Activated naive CD4-positive, alpha-beta T cell treated with anti-CD3 and anti-CD28 coated beads, Interleukin-2, amount 50 U/mL, for 24 hours (primary cell): ENCODE measurements around the gene CACNA1A.

Experiments used
- H3K27ac Mint-ChIP-seq: one replicate; pipeline ENCODE4 v1.8.0; 2021; ENCODE audit warnings: mild to moderate bottlenecking, mixed read lengths
- H3K27me3 Mint-ChIP-seq: one replicate; pipeline ENCODE4 v1.8.0; 2021; ENCODE audit warnings: mixed read lengths
- H3K36me3 Mint-ChIP-seq: one replicate; pipeline ENCODE4 v1.8.0; 2021; ENCODE audit warnings: mixed read lengths
- H3K4me1 Mint-ChIP-seq: one replicate; pipeline ENCODE4 v1.8.0; 2021; ENCODE audit warnings: mixed read lengths
- H3K4me3 Mint-ChIP-seq: one replicate; pipeline ENCODE4 v1.8.0; 2021; ENCODE audit warnings: mild to moderate bottlenecking, mixed read lengths
- H3K9me3 Mint-ChIP-seq: one replicate; pipeline ENCODE4 v1.8.0; 2021; ENCODE audit warnings: mixed read lengths

The CACNA1A gene

DNA sequence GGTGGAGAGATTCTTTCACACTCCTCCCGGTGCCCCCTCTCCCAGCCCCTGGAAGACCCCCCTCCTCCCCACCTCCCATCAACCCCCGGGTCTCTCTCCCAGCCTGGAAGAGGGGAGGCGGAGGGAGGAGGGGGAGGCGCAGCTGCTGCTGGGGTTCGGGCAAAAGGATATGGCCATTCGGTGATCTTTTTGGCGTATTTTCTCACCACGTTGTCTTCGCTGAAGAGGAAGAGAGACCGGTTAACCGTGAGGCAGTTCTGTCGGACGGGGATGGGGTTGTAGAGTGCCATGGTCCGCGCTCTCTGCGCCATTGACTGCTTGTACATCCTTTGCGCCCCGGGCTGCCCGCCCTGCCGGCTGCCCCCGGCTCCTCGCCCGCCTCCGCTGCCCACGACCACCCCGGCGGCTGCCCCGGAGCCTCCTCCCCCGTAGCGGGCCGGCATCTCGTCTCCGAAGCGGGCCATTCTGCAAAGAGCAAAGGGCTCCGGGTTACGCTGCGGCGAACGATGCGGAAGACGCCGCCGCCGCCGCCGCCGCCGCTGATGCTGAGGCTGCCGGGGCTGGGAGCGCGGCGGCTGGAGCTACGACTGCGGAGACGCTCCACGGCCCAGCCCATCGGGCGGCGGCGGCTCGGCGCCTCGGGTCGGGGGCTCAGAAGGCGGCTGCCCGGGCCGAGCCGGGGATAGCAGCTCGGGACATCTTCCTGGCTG is 363 bp downstream of the CACNA1A start:
- Mint-ChIP-seq H3K4me3 (no peak overlapping the region), H3K36me3 (no peaks in the 10 kb centered on the region), H3K9me3 (no peaks in the 10 kb centered on the region), H3K27ac (no peak overlapping the region), H3K27me3 (peaks cover 50% of the 10 kb centered on the region), H3K4me1 (no peaks in the 10 kb centered on the region)

DNA sequence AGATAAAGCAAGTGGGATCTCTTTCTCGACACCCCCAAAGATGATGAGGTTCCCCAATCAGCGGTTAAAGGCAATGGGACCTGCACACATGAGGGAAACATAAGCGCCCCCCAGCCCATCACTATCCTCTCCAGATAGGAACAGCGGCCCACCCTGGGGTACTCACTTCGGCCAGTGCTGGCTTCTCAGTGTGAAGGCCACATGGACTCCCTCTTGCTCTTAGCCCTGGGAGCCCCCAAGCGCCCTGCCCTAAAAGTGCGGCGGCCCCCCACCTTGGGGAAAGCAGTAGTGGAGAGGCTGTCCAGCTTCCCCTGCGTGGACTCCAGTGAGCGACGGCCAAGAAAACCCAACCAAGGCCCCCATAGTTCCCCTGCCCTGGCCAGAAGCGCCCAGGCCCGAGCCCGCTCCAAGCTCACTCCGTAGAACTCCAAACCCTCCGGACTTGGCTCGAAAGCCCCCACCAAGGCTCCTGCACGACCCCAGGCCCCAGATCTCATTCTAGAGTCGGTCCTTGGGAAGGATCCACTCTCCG is 1.0 kb downstream of the CACNA1A start:
- no peak overlapping the region for H3K27ac Mint-ChIP-seq
- H3K27me3 Mint-ChIP-seq: peaks cover 48% of the 10 kb centered on the region
- H3K36me3 Mint-ChIP-seq: no peaks in the 10 kb centered on the region
- H3K4me3 Mint-ChIP-seq: no peak overlapping the region
- no peaks in the 10 kb centered on the region for H3K4me1 Mint-ChIP-seq
- H3K9me3 Mint-ChIP-seq: no peaks in the 10 kb centered on the region

DNA sequence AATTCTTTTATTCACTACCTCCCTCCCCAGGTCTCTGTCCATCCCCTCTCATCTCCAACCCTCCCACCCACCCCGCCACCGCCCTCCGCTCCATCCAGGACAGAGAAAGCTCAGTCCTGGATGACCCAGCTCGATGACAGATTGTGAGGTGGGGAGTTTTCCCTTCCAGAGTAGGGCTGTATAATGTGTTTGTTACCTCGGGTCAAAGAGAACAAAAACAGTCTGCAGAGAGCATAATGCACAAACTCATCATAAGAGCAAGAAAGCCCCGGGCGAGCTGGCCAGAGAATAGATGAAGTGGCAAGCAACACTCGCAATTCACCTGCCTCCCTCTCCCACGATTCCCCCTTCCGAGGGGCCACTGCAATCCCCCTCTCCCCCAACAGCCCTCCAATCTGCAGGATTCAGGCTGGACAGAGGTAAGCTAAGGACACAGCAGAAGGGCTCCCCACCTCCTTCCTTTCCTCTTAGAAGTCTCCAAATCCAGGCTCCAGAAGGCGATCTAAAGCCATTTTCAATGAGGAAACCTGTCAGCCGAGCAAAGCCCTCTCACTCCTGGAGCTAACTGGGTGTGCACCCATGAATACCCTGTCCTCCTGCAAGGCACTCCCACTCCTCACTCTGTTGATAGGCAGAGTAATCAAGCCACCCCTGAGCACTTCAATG is 2.6 kb downstream of the CACNA1A start:
- H3K27me3 Mint-ChIP-seq: peaks cover 40% of the 10 kb centered on the region
- H3K27ac Mint-ChIP-seq: no peak overlapping the region
- no peaks in the 10 kb centered on the region for H3K4me1 Mint-ChIP-seq
- no peak overlapping the region for H3K4me3 Mint-ChIP-seq
- H3K9me3 Mint-ChIP-seq: no peaks in the 10 kb centered on the region
- no peaks in the 10 kb centered on the region for H3K36me3 Mint-ChIP-seq

DNA sequence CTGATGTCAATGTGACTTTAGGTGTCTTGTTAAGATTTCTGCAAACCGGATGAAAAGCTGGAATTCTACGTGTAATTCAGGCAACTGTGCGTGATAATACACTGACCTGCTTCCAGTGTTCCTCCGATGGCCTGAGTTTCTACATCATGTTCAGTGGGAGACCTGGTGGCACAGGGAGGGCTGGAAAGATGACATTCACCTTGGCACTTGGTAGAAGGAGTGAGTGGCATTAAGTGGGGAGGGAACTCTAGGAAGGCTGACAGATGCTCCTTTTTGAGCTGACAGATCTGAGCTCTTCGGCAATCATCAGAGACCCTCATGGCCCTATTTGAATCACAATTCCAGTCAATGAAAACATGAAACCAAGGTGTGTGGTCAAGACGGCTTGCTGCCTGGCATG is 4.0 kb downstream of the CACNA1A start:
- Mint-ChIP-seq H3K36me3 (no peaks in the 10 kb centered on the region), H3K4me3 (no peak overlapping the region), H3K27me3 (peaks cover 33% of the 10 kb centered on the region), H3K9me3 (no peaks in the 10 kb centered on the region), H3K4me1 (no peaks in the 10 kb centered on the region), H3K27ac (no peak overlapping the region)

DNA sequence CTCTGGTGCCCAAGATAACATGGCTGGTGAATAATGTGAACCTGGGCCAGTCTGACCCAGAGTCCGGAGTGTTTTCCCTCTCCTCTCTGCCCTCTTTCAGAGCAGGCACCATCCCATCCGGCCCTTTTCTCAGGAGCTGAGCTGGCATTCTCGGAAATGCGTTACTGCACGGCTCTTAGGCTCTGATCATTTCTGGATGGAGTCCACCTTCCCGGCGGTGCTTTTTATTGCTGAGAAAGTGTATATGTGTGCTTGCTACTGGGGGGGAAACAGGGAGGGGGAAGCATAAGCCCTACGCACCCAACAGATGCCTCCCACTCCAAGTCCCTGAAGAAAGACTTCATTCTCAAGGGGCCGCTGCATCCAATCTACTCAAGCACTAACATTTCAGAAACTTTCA is 6.6 kb downstream of the CACNA1A start:
- Mint-ChIP-seq H3K36me3 (no peaks in the 10 kb centered on the region), H3K27me3 (peaks cover 33% of the 10 kb centered on the region), H3K9me3 (no peaks in the 10 kb centered on the region), H3K4me3 (no peak overlapping the region), H3K27ac (no peak overlapping the region), H3K4me1 (no peaks in the 10 kb centered on the region)

DNA sequence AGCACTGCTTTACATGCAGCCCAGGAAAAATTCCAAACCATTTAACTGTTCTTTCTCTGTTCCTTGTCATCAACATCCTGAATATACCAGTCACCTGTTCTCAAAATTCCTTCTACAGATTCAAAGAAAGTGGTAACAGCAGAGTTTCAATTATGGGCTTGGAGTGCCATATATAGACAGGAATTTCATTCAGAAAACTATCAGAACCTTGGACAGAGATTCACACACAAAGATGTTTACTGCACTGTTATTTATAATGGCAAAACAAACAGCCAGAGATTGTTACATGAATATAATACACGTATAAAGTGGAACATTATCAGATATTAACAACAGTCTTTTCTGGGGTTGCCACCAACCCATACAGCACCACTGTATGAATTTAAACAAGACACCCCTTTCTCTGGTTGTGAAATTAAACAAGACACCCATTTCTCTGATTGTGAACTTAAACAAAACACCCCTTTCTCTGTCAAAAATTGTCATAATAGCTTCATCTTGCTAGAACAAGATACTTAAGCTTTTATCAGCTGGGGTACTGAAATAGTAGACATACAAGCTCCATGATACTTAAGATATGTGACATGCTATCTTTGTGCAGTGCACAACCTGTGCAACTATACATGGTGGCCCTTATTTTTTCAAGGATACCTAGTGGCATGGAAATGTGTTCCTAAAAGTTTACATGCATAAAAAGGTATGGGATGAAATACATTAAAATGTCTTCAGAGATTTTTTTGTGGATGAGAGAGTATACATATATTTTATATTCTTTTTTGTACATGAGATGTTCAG is 12.6 kb downstream of the CACNA1A start:
- Mint-ChIP-seq H3K9me3 (peaks cover 10% of the 10 kb centered on the region), H3K36me3 (no peaks in the 10 kb centered on the region), H3K4me3 (no peak overlapping the region), H3K27me3 (peaks cover 27% of the 10 kb centered on the region), H3K27ac (no peak overlapping the region), H3K4me1 (no peaks in the 10 kb centered on the region)

DNA sequence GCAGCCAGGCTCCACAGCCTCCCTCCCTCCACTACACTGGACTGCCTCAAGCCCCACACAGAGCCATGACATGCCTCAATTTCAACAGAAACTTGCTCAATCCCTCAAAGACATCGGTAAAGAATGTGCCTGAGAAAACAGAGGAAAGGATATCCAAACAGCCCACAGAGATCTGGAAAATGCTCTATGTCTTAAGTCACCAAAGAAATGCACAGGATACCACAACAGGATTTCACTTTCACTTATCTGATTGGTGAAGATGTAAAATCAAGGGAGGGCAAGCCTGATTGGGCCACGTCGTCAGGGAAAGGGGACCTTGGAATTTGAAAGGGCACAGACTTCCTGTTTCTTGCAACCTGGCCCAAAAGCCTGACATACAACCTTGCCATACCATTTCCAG is 14.2 kb downstream of the CACNA1A start:
- no peak overlapping the region for H3K4me3 Mint-ChIP-seq
- H3K27ac Mint-ChIP-seq: no peak overlapping the region
- peaks cover 10% of the 10 kb centered on the region for H3K9me3 Mint-ChIP-seq
- peaks cover 30% of the 10 kb centered on the region for H3K27me3 Mint-ChIP-seq
- no peaks in the 10 kb centered on the region for H3K36me3 Mint-ChIP-seq
- no peaks in the 10 kb centered on the region for H3K4me1 Mint-ChIP-seq

DNA sequence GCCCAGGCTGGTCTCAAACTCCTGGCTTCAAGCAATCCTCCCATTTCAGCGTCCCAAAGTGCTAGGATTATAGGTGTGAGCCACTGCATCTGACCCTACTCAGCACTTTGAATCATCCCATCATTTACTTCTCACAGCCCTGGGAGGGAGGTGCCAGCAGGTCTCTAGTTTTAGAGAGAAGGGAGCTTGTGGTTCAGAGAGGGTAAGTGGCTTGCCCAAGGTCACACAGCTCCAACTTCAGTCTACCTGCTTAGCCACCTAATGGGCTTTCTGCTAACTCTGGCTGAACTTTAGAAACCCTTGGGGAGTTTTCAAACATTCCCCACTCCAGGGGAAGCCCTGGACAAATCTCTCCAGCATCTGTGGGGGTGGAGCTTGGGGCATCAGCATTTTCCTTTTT is 18.3 kb downstream of the CACNA1A start:
- H3K4me3 Mint-ChIP-seq: no peak overlapping the region
- H3K9me3 Mint-ChIP-seq: peaks cover under 1% of the 10 kb centered on the region
- no peaks in the 10 kb centered on the region for H3K4me1 Mint-ChIP-seq
- H3K27ac Mint-ChIP-seq: no peak overlapping the region
- H3K27me3 Mint-ChIP-seq: peaks cover 22% of the 10 kb centered on the region
- H3K36me3 Mint-ChIP-seq: no peaks in the 10 kb centered on the region

DNA sequence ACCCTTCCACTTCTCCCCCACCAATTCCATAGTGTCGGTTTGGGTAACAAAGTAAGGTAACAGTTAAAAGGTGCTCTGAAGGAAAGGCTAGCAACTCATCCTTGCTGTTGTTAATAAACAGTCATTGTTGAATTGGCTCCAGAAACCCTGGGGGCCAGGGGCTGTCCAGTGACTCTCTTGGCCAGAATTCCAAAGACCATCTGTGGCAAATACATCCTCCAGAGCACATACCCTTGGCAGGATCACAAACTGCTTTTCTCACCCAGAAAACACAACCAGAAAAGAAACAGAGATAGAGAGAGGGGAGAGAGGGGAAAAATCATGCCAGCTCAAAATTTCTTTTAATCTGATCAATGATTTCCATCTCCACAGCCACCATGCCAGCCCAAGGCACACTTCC is 22.1 kb downstream of the CACNA1A start:
- no peaks in the 10 kb centered on the region for H3K4me1 Mint-ChIP-seq
- H3K27ac Mint-ChIP-seq: no peak overlapping the region
- H3K9me3 Mint-ChIP-seq: peaks cover 5% of the 10 kb centered on the region
- no peaks in the 10 kb centered on the region for H3K36me3 Mint-ChIP-seq
- H3K4me3 Mint-ChIP-seq: no peak overlapping the region
- peaks cover 18% of the 10 kb centered on the region for H3K27me3 Mint-ChIP-seq

DNA sequence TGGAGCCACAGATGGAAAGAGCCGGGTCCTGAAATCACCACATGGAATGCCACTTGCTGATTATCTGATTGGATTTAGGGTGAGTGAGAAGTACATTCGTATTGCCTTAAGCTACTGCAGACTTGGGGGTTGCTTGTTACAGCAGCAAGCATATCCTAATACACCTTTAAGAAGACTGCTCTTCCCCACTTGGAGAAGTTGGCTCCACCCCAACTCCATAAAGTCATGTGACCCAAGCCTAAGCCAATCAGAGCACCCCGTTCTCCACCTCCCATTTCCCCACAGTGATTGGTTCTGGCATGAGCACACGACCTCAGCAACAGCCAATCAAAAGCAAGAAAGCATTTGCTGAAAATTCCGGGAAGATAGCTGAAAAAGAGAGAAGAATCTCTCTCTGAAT is 23.1 kb downstream of the CACNA1A start:
- no peaks in the 10 kb centered on the region for H3K36me3 Mint-ChIP-seq
- H3K4me3 Mint-ChIP-seq: no peak overlapping the region
- H3K4me1 Mint-ChIP-seq: no peaks in the 10 kb centered on the region
- peaks cover 5% of the 10 kb centered on the region for H3K9me3 Mint-ChIP-seq
- peaks cover 16% of the 10 kb centered on the region for H3K27me3 Mint-ChIP-seq
- H3K27ac Mint-ChIP-seq: no peak overlapping the region

DNA sequence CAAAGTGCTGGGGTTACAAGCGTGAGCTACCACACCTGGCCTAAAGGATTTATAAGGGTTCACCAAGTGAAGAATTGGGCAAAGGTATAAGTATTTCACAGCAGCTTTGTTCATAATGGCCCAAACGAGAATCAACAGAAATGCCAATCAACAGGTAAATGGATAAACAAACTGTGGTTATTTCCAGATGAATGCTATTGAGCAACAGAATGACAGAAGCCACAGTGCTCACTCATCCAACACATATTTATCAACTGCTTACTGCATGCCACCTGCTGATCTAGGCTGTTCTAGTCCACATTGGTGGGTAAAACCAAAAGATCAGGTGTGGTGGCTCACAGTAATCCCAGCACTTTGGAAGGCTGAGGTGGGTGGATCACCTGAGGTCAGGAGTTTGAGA is 27.7 kb downstream of the CACNA1A start:
- H3K4me1 Mint-ChIP-seq: no peaks in the 10 kb centered on the region
- no peak overlapping the region for H3K4me3 Mint-ChIP-seq
- peaks cover 2% of the 10 kb centered on the region for H3K36me3 Mint-ChIP-seq
- peaks cover 14% of the 10 kb centered on the region for H3K27me3 Mint-ChIP-seq
- no peak overlapping the region for H3K27ac Mint-ChIP-seq
- H3K9me3 Mint-ChIP-seq: peaks cover 16% of the 10 kb centered on the region

DNA sequence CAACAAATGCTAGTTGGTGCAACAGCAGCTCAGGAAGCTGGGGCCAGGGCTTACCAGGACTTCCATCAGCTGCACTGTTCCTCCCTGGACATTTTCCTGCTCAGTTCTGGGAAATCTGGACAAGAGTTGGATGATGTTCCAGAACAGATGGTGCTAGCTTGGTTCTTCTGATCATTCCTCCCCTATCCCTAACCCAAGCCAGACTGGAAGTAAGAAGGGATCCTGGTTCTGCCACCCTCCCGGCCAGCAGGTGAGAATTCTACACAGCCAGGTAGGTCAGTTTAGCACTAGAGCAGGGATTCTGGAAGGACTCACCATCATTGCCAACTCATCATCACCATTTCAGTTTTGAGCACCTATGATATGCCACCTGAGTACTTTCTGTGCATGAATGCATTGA is 30.2 kb downstream of the CACNA1A start:
- Mint-ChIP-seq H3K27me3 (peaks cover 13% of the 10 kb centered on the region), H3K36me3 (peaks cover 2% of the 10 kb centered on the region), H3K4me1 (no peaks in the 10 kb centered on the region), H3K9me3 (peaks cover 11% of the 10 kb centered on the region), H3K27ac (no peak overlapping the region), H3K4me3 (no peak overlapping the region)

DNA sequence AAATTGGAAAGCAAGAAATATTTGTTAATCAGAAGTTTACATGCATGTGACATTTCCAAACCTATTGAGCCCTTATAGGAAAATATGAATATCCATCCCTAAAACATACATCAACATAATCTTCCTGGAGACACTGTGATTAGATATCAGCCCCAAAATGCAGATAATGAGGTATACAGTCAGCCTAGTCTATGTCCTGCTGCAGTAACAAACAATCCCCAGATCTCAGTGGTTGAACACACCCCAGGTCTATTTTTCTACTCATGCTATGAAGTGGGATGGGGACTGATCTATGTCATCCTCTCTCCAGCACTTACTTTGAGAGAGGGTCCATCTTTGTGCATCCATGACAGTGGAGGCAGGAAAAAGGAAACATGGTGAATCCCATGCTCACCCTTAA is 31.2 kb downstream of the CACNA1A start:
- Mint-ChIP-seq H3K4me1 (no peaks in the 10 kb centered on the region), H3K36me3 (peaks cover 2% of the 10 kb centered on the region)

DNA sequence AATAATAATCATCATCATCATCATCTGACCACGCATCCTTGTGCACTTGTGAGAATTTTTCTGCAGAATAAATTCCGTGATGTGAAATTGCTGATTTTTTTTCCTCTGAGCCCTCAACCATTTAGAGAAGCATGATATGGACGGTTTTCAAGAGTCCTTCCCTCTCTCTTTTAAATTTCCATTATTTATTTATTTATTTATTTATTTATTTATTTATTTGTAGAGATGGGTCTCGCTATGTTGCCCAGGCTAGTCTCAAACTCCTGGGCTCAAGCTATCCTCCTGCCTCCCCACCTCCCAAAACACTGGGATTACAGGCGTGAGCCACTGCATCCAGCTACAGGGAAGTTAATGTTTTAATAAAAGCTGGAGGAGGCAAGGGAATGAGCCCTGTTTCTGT is 39.6 kb downstream of the CACNA1A start:
- H3K36me3 Mint-ChIP-seq: no peaks in the 10 kb centered on the region
- H3K9me3 Mint-ChIP-seq: no peaks in the 10 kb centered on the region
- H3K27ac Mint-ChIP-seq: no peak overlapping the region
- peaks cover 23% of the 10 kb centered on the region for H3K27me3 Mint-ChIP-seq
- H3K4me3 Mint-ChIP-seq: no peak overlapping the region
- H3K4me1 Mint-ChIP-seq: no peaks in the 10 kb centered on the region

More for the DNA sequence above, 31.2 kb downstream of the CACNA1A start:
- Mint-ChIP-seq H3K27me3 (peaks cover 17% of the 10 kb centered on the region), H3K27ac (no peak overlapping the region), H3K4me3 (no peak overlapping the region), H3K9me3 (peaks cover 11% of the 10 kb centered on the region)

DNA sequence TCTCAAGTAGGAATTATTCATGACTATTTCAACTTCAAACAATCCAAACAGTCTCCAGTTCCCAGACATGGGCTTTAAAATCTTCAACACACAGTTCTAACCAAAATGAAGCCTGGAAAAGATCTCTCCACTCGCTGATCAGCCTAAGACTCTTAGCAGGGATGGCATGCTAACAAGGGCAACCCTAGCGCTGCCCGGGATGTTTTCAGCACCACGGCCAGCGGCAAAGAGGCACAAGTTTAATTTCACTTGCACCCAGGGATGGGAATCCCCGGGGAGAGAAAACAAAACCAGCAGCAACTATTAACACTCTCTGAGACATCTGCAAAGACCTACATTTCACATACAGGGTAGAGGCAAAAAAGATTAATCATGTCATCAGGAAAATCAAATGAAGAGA is 43.0 kb downstream of the CACNA1A start:
- H3K36me3 Mint-ChIP-seq: no peaks in the 10 kb centered on the region
- H3K27ac Mint-ChIP-seq: no peak overlapping the region
- H3K4me3 Mint-ChIP-seq: no peak overlapping the region
- H3K9me3 Mint-ChIP-seq: no peaks in the 10 kb centered on the region
- no peaks in the 10 kb centered on the region for H3K4me1 Mint-ChIP-seq
- H3K27me3 Mint-ChIP-seq: peaks cover 26% of the 10 kb centered on the region

DNA sequence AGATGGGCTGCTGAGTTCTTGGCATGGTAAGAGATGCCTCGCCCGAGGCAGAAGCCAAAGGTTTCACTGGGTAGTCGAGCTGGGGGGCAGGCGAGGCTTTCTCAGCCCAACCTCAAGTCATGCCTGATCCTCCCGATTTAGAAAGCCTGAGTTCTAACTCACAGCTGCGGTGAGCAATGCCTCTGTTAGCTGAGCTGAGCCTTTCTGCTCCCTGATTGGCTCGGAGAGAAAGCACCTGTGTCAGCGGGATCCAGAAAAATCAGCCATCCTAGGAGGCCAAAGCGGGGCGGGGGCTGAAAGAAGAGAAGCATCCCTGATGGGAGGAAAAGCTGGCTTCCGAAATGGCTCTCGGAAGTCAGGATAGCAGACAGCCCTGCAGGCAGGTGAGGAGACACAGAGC is 44.7 kb downstream of the CACNA1A start:
- no peaks in the 10 kb centered on the region for H3K4me1 Mint-ChIP-seq
- no peaks in the 10 kb centered on the region for H3K9me3 Mint-ChIP-seq
- no peak overlapping the region for H3K27ac Mint-ChIP-seq
- no peak overlapping the region for H3K4me3 Mint-ChIP-seq
- H3K36me3 Mint-ChIP-seq: no peaks in the 10 kb centered on the region
- H3K27me3 Mint-ChIP-seq: peaks cover 27% of the 10 kb centered on the region
